PC-3 (cell line): Measurements from ENCODE around the gene B4GALNT4. TPM values are rescaled to one million over a fixed set of nuclear protein-coding genes. Genes with fewer than 3 reads are reported as not detected.

Experiments used
- ATAC-seq: fragments of 200-7000 bp; cut with Tn5 transposase; 2 replicates; pipeline ENCODE4 v1.9.1; 2020; ENCODE audit warnings: mild to moderate bottlenecking, moderate library complexity
- BruUV-seq: library from RNA; stranded (reverse); fragments of 400-500 nt; replicated peaks from 2 replicates; lab custom pipeline; 2021; lab: Mats Ljungman, UMichigan
- CTCF ChIA-PET: fragments of 300-600 bp; sonication (Branson Sonifier 250); formaldehyde crosslinking; loops from one replicate; lab custom pipeline; 2022; ENCODE audit warnings: antibody characterized with exemption; lab: Charles Lee
- POLR2A ChIA-PET: fragments of 300-600 bp; sonication (Branson Sonifier 250); formaldehyde crosslinking; loops from one replicate; lab custom pipeline; 2022; ENCODE audit warnings: antibody characterized with exemption; ENCODE audit not compliant: unreplicated experiment; lab: Charles Lee
- DNase-seq: peaks from one replicate; pipeline ENCODE4 v3.0.0-alpha.2; 2015
- H2AFZ ChIP-seq: fragments of 300-600 bp; sonication (generic); 2 replicates; pipeline ENCODE4 v1.6.0; 2016; ENCODE audit warnings: antibody characterized with exemption, low read length
- H3F3A ChIP-seq: fragments of 300-600 bp; sonication (generic); one replicate; pipeline ENCODE4 v1.6.0; 2017; ENCODE audit warnings: antibody characterized with exemption, low read length, control low read depth, mild to moderate bottlenecking; ENCODE audit not compliant: unreplicated experiment
- H3K27ac ChIP-seq: fragments of 300-600 bp; sonication (generic); 2 replicates; pipeline ENCODE4 v1.5.1; 2016; ENCODE audit warnings: mild to moderate bottlenecking, low read length
- H3K27me3 ChIP-seq: fragments of 300-600 bp; sonication (generic); 2 replicates; pipeline ENCODE4 v1.6.1; 2016; ENCODE audit warnings: low read length, mixed read lengths
- H3K36me3 ChIP-seq: fragments of 300-600 bp; sonication (generic); 2 replicates; pipeline ENCODE4 v1.6.1; 2016; ENCODE audit warnings: low read depth, mixed run types, low read length, mixed read lengths
- H3K4me1 ChIP-seq: fragments of 300-600 bp; sonication (generic); 2 replicates; pipeline ENCODE4 v1.5.1; 2016; ENCODE audit warnings: low read length; ENCODE audit not compliant: insufficient read depth
- H3K4me2 ChIP-seq: fragments of 300-600 bp; sonication (generic); 2 replicates; pipeline ENCODE4 v1.6.0; 2016; ENCODE audit warnings: low read length
- H3K4me3 ChIP-seq: fragments of 300-600 bp; sonication (generic); 2 replicates; pipeline ENCODE4 v1.5.1; 2016; ENCODE audit warnings: mild to moderate bottlenecking, low read length, mixed read lengths
- H3K79me2 ChIP-seq: fragments of 300-600 bp; sonication (generic); 2 replicates; pipeline ENCODE4 v1.6.1; 2017; ENCODE audit warnings: low read length, mixed read lengths
- H3K9ac ChIP-seq: fragments of 300-600 bp; sonication (generic); 2 replicates; pipeline ENCODE4 v1.6.0; 2016; ENCODE audit warnings: mild to moderate bottlenecking, low read length
- H3K9me2 ChIP-seq: fragments of 300-600 bp; sonication (generic); replicated peaks from 2 replicates; pipeline ENCODE4 v1.6.1; 2016; ENCODE audit warnings: mixed run types, low read length, mixed read lengths
- H3K9me3 ChIP-seq: fragments of 300-600 bp; sonication (generic); 2 replicates; pipeline ENCODE4 v1.6.1; 2016; ENCODE audit warnings: low read length, mixed read lengths
- H4K20me1 ChIP-seq: fragments of 300-600 bp; sonication (generic); 2 replicates; pipeline ENCODE4 v1.6.1; 2016; ENCODE audit warnings: low read length, mixed read lengths
- EZH2 ChIP-seq: fragments of 300-600 bp; sonication (generic); IDR thresholded peaks from one replicate; pipeline ENCODE4 v1.6.1; 2017; ENCODE audit warnings: antibody characterized with exemption, mild to moderate bottlenecking, low read length; ENCODE audit not compliant: unreplicated experiment
- EZH2phosphoT487 ChIP-seq: fragments of 300-600 bp; sonication (generic); IDR thresholded peaks from 2 replicates; pipeline ENCODE4 v1.6.1; 2018; ENCODE audit warnings: mild to moderate bottlenecking, antibody characterized with exemption, low read length, borderline replicate concordance
- intact Hi-C: fragments of 100-400 bp; cut with micrococcal nuclease; formaldehyde crosslinking; loops from 2 replicates; pipeline ENCODE4 v1.9.0; 2023
- total RNA-seq: library from RNA; depleted of rRNA; stranded (reverse); fragments of >200 nt; gene quantifications from 2 replicates; pipeline ENCODE4 v1.2.3, GENCODE V29; 2014; rRNA removed
- TF ChIP-seq, protein P1 (sequence below): fragments of 300-600 bp; sonication (generic); conservative IDR thresholded peaks from 2 replicates; pipeline ENCODE4 v1.5.1; 2017; ENCODE audit warnings: antibody characterized with exemption, low read depth, mild to moderate bottlenecking, low read length

B4GALNT4 gene
- total RNA-seq, 1 experiment from 2014 or later, result 52.9 TPM

DNA sequence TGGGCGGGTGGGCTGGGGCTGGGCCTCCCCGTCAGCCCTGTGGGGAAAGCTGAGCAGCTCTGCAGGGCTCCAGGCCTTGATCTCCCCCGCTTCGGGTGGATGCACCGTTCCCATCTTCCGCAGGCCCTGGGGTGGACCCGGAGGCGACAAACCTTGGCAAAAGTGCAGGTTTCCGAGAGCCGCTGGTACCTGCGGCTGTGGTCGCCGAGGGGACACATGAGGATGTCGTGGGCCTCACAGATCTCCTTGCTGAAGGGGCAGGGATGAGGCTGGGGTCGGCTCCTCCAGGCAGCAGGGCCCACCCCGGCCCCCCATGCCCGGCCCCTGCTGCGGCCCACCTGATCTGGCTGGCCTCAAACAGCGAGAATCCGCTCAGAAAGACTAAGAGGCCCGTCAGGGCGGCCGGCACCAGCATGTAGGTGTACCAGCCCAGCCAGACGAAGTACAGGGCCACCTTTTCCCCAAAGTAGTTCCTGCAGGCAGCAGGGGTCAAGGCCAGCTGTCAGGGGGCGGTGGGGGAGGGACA lies 60.7 kb downstream of the B4GALNT4 start:
- Histone ChIP-seq H3K9me2 (no peaks in the 10 kb centered on the region), H3K4me2 (no peak overlapping the region), H3K79me2 (no peaks in the 10 kb centered on the region), H3F3A (no peaks in the 10 kb centered on the region), H3K27ac (no peak overlapping the region), H3K4me3 (no peak overlapping the region), H3K9me3 (no peaks in the 10 kb centered on the region), H3K36me3 (no peaks in the 10 kb centered on the region), H4K20me1 (no peaks in the 10 kb centered on the region), H3K9ac (no peak overlapping the region), H2AFZ (no peak overlapping the region), H3K4me1 (no peaks in the 10 kb centered on the region), H3K27me3 (no peaks in the 10 kb centered on the region)
- DNase-seq (no peak), ATAC-seq (no peak)
- intact Hi-C loops, result no loop called here
- ChIA-PET CTCF (no interaction called here), POLR2A (no interaction called here)
- TF ChIP-seq, protein P1, sequence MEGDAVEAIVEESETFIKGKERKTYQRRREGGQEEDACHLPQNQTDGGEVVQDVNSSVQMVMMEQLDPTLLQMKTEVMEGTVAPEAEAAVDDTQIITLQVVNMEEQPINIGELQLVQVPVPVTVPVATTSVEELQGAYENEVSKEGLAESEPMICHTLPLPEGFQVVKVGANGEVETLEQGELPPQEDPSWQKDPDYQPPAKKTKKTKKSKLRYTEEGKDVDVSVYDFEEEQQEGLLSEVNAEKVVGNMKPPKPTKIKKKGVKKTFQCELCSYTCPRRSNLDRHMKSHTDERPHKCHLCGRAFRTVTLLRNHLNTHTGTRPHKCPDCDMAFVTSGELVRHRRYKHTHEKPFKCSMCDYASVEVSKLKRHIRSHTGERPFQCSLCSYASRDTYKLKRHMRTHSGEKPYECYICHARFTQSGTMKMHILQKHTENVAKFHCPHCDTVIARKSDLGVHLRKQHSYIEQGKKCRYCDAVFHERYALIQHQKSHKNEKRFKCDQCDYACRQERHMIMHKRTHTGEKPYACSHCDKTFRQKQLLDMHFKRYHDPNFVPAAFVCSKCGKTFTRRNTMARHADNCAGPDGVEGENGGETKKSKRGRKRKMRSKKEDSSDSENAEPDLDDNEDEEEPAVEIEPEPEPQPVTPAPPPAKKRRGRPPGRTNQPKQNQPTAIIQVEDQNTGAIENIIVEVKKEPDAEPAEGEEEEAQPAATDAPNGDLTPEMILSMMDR, result no peak
- TF ChIP-seq EZH2 (no peak), EZH2phosphoT487 (no peak)
- no TSS peak for BruUV-seq

Other genes with a start within 250 kb of the B4GALNT4 start
- not detected in 2 replicates for gene SCGB1C1, start 176.4 kb upstream of the B4GALNT4 start, total RNA-seq
- gene BET1L, start 162.1 kb upstream of the B4GALNT4 start, total RNA-seq, result 12.6 and 14.4 TPM in 2 replicates
- 155 and 180 TPM in 2 replicates for gene RIC8A, start 161.8 kb upstream of the B4GALNT4 start, total RNA-seq
- 13.8 and 23.8 TPM in 2 replicates for gene SIRT3, start 133.2 kb upstream of the B4GALNT4 start, total RNA-seq
- 226 and 255 TPM in 2 replicates for gene PSMD13, start 132.5 kb upstream of the B4GALNT4 start, total RNA-seq
- gene NLRP6, start 91.1 kb upstream of the B4GALNT4 start, total RNA-seq, result not detected in 2 replicates
- 10.6 and 12.4 TPM in 2 replicates for gene PGGHG, start 80.4 kb upstream of the B4GALNT4 start, total RNA-seq
- gene IFITM5, start 70.0 kb upstream of the B4GALNT4 start, total RNA-seq, result not detected in 2 replicates
- 36.3 and 49.0 TPM in 2 replicates for gene IFITM2, start 61.7 kb upstream of the B4GALNT4 start, total RNA-seq
- gene IFITM1, start 55.5 kb upstream of the B4GALNT4 start, total RNA-seq, result 2.0 and 2.2 TPM in 2 replicates
- gene IFITM3, start 48.6 kb upstream of the B4GALNT4 start, total RNA-seq, result 91.6 and 97.6 TPM in 2 replicates
- 218 and 222 TPM in 2 replicates for gene PKP3, start 24.7 kb downstream of the B4GALNT4 start, total RNA-seq
- gene SIGIRR, start 45.5 kb downstream of the B4GALNT4 start, total RNA-seq, result 85.4 and 112 TPM in 2 replicates
- 16.6 and 22.5 TPM in 2 replicates for gene ANO9, start 72.5 kb downstream of the B4GALNT4 start, total RNA-seq
- 53.0 and 91.0 TPM in 2 replicates for gene PTDSS2, start 80.8 kb downstream of the B4GALNT4 start, total RNA-seq
- 258 and 300 TPM in 2 replicates for gene RNH1, start 137.7 kb downstream of the B4GALNT4 start, total RNA-seq
- gene HRAS, start 166.1 kb downstream of the B4GALNT4 start, total RNA-seq, result 128 and 167 TPM in 2 replicates
- 1.0 and 1.5 TPM in 2 replicates for gene LRRC56, start 168.0 kb downstream of the B4GALNT4 start, total RNA-seq
- 1.4 and 2.4 TPM in 2 replicates for gene LMNTD2, start 191.2 kb downstream of the B4GALNT4 start, total RNA-seq
- 58.6 and 79.7 TPM in 2 replicates for gene RASSF7, start 191.5 kb downstream of the B4GALNT4 start, total RNA-seq
- 41.4 and 52.4 TPM in 2 replicates for gene PHRF1, start 207.0 kb downstream of the B4GALNT4 start, total RNA-seq
- 80.8 and 95.7 TPM in 2 replicates for gene IRF7, start 246.5 kb downstream of the B4GALNT4 start, total RNA-seq